Inflammatory macrophage treated with lipopolysaccharide for 4 hours (primary cell): ENCODE data around the gene GPN1.
"Not testable (repeated sequence)": the region's sequence is repeated elsewhere in the genome, so short reads cannot be mapped to it uniquely, and the experiment has no call there.

ENCODE experiments used
- DNase-seq: peaks from one replicate; pipeline ENCODE4 v3.0.0-alpha.2; 2020

Gene GPN1

DNA sequence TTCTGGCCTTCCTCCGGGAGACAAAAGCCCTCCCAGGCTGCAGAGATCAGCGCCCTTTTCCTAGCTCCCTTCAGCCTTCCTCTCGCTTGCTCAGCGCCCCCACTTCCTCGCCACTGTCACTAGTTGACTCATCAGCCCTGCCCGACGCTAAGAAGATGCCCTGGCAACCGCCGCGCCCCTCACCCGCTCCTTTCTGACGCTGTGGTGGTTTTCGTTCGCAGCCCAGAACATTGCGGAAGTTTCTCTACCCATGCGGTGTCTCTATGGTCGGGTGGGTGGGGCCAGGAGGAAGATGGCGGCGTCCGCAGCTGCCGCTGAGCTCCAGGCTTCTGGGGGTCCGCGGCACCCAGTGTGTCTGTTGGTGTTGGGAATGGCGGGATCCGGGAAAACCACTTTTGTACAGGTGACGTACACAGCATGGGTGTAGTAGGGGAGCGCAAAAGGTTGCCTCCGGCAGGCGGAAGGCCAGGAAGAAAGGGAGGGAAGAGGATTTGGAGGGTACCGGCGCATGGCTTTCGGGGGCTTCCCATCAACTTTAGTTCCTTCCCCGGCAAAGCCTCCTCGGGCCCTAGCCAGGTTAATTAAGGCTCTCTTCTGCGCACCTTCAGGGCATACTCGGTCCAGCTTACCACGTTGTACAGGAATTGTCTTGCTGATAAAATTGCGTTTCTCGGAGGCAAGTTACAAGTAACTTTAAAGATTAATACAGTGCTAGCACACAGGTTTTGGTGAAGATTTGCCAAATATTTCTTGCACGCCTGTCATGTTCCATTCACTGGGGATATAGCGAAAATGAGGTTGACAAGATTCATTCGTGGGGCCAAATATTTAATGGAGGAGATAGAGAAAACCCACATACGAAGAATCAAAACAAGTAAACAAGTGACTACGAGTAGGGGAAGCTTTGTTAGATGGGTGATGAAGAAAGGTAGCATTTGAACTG lies at the start of gene GPN1, which contains the start of gene CCDC121:
GPN1 (plus strand) TSS at position 284 of the 943 bp plus-strand sequence; CDS start at position 293, 9 bp downstream.
CCDC121 (minus strand) TSS at position 246 of the 943 bp plus-strand sequence. CDS start 1,213 bp downstream, outside the sequence.
- peak; percentile 95 for DNase-seq

DNA sequence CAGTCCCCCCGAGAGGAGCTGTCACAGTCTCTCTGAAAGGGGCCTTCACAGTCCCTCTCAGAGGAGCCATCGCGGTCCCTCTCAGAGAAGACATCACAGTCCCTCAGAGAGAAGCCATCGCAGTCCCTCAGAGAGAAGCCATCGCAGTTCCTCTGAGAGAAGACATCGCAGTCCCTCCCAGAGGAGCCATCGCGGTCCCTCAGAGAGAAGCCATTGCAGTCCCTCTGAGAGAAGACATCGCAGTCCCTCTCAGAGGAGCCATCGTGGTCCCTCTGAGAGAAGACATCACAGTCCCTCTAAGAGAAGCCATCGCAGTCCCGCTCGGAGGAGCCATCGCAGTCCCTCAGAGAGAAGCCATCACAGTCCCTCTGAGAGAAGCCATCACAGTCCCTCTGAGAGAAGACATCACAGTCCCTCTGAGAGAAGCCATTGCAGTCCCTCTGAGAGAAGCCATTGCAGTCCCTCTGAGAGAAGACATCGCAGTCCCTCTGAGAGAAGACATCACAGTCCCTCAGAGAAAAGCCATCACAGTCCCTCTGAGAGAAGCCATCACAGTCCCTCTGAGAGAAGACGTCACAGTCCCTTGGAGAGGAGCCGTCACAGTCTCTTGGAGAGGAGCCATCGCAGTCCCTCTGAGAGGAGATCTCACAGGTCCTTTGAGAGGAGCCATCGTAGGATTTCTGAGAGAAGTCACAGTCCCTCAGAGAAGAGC lies 47.3 kb upstream of the GPN1 start:
- DNase-seq, result no peak

DNA sequence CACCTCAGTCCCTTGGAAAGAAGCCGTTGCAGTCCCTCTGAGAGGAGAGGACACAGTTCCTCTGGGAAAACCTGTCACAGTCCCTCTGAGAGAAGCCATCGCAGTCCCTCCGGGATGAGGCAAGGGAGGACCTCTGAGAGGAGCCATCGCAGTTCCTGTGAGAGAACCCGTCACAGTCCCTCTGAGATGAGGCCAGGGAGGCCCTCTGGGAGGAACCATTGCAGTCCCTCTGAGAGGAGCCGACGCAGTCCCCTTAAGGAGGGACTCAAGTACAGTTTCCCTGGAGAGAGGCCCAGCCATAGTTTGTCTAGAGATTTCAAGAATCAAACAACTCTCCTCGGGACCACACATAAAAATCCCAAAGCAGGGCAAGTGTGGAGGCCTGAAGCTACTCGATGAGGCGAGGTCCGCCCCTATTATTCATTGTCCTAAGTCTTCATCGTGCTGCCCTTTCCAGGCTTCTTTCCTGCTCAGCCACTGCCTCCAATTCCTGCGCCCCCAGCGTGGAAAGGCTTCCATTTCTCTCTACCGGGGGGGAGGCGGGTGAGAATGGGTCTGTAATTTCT lies 46.6 kb upstream of the GPN1 start:
- no peak for DNase-seq

DNA sequence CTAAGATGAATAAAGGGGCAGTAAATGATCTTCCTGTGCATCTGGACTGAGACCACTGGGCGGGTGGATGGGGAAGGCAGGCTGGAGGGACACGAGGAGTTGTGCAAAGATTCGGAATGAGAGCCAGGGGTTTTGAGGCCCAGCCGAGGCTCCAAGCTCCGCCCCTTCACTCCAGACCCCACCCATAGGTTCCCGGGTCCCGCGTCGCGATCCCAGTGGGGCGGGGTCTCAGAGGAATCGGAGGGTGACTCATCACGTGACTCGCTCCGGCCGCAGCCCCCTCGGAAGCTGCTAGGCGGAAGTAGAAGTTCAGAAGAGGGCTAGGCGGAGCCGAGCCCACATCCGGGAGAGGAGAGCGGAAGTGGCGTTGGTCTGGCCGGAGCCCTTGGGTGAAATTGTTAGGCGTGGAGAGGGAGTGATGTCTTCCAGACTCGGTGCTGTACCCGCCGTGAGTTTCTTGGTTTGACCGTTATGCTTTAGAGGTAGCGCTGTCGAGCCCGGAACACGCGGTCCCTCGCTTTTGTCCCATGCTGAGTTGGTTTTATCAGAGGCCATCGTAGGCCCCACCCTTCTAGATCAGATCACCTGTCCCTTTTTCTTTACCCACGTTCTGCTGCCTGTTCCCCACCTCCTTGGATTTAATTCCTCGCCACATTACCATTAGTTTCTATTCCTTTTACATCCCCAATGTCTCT lies 46.0 kb upstream of the GPN1 start, which contains the start of gene ZNF512:
ZNF512 (plus strand) TSS at position 348 of the 695 bp plus-strand sequence; CDS start at position 419, 71 bp downstream.
- peak; percentile 89 for DNase-seq

DNA sequence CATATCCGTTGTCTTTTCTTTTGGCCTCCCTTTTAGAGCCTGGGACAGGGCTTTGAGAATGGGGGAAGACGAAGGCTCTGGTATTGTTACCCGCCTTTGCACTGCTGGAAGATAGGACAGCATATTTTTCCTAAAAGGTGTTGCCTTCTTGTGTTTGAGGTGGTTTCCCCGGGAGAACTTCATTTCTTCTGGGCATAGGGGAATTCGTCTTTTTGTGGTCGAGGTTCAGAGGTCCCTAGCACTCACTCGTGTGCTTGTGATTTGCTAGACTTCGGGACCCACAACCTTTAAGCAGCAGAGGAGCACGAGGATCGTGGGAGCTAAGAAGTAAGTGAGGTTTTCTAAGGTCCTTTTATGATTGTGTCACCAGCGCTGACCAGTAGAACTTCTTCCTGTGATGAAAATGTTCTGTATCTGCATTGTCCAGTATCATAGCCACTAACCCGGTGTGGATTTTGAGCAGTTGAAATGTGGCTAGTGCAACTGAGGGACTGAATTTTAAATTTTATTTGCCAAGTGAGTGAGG lies 45.4 kb upstream of the GPN1 start:
- peak; percentile 38 for DNase-seq

DNA sequence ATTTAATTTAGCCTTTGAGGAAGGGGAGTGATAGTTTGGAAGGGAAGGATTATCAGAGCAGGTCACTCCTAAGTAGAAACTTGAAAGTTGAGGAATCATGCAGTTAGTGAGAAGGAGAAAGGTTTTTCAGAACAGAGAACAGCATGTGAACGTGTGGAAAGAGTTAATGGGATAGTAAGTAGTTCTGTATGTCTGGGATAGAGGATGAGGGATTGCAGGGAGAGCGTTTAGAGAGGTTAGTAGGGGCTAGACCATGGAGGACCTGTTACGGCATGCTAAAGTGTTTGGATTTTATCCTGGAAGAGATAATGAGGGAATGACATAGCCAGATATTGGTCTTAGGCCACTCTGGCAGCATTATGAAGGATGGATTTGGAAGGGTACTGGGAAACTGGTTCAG lies 44.3 kb upstream of the GPN1 start:
- no peak for DNase-seq

DNA sequence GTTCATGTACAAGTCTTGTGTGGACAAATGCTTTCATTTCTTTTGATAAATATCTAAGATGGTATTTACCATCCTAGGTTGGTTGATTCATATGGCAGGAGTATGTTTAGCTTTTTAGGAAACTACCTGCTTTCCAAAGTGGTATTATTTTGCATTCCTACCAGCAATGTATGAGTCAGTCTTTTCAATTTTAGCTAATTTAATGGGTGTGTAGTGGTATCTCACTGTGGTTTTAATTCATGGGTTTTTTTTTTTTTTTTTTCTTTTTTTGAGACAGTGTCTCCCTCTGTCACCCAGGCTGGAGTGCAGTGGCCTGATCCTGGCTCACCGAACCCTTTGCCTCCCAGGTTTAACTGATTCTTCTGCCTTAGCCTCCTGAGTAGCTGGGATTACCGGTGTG lies 41.8 kb upstream of the GPN1 start:
- DNase-seq, result no peak

DNA sequence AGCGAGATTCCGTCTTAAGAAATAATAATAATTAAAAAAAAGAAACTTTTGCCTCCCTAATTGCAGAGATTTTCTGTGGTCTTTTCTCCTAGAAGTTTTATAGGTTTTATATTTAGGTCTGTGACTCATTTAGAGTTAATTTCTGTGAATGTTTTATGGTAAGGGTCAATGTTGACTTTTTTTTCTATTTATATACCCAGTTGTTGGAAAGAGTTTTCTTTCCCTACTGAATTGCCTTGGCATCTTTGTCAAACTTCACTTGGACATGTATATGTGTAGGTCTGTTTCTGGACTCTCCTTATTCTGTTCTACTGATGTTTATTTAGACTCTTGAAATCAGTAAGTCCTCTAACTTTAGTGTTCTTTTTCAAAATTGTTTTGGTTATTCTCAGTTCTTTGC lies 40.5 kb upstream of the GPN1 start:
- DNase-seq, result no peak

DNA sequence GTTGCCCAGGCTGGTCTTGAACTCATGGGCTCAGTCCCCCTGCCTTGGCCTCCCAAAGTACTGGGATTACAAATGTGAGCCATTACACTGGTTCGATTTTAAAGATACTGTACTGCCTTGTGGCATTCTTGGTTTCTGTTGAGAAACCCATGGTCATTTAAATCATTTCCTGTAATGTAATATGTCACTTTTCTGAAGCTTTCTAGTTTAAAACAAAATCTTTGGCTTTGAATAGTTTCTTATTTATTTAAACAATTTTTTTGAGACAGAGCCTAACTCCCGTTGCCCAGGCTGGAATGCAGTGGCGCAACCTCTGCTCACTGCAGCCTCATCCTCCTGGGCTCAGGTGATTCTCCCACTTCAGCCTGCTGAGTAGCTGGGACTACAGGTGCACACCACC lies 37.1 kb upstream of the GPN1 start:
- DNase-seq, result no peak

DNA sequence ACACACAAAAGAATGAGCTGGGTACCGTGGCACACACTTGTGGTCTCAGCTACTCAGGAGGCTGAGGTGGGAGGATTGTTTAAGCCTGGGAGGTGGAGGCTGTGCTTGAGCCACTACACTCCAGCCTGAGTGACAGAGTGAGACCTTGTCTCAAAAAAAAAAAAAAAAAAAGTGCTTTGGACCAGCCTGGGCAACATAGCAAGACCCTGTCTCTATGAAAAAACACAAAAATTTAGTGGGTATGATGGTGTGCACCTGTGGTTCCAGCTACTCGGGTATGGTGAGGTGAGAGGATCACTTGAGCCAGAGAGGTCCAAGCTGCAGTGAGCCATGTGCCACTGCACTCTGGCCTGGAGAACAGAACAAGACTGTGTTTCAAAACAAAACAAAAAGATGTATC lies 35.6 kb upstream of the GPN1 start:
- DNase-seq, result no peak

DNA sequence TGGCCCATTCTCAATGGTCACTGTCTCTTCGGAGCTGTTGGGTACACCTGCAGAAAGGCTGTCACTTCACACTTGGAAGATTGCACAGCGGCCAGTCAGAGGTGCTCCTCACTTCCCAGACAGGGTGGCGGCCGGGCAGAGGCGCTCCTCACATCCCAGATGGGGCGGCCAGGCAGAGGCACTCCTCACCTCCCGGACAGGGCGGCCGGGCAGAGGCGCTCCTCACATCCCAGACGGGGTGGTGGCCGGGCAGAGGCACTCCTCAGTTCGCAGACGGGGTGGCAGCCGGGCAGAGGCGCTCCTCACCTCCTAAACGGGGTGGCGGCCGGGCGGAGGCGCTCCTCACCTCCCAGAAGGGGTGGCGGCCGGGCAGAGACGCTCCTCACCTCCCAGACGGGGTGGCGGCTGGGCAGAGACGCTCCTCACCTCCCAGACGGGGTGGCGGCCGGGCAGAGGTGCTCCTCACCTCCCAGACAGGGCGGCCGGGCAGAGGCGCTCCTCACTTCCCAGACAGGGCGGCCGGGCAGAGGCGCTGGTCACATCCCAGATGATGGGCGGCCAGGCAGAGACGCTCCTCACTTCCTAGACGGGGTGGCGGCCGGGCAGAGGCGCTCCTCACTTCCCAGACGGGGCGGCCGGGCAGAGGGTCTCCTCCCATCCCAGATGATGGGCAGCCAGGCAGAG lies 34.7 kb upstream of the GPN1 start:
- not testable (repeated sequence) for DNase-seq

DNA sequence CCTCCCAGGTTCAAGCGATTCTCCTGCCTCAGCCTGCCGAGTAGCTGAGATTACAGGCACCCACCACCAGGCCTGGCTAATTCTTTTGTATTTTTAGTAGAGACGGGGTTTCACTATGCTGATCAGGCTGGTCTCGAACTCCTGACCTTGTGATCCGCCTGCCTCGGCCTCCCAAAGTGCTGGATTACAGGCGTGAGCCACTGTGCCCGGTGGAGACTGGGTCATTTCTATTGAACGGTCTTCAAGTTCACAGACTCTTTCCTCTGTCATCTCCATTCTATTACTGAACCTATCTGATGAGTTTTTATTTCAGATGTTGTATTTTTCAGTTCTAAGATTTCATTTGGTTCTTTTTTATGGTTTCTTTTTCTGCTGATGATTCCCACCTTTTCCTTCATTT lies 33.4 kb upstream of the GPN1 start:
- DNase-seq, result not testable (repeated sequence)

DNA sequence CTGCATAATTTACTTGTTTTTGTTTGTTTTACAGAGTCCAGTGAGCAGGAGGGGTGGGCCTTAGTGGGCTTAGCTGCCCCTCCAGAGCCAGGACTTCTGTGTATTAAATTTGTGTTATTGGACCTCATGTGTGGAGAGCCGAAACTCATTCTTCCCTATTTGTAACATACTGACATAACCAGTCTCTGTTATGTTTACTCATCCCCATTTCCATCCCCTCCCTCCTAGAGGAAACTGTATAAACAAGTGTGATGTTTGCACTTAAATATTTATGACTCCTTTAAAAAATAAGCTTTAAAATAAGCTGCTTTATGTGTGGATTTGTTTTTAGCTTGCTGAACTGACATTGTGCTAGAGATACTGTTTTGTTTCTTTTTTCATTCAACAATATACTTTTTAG lies 32.2 kb upstream of the GPN1 start:
- DNase-seq, result no peak

DNA sequence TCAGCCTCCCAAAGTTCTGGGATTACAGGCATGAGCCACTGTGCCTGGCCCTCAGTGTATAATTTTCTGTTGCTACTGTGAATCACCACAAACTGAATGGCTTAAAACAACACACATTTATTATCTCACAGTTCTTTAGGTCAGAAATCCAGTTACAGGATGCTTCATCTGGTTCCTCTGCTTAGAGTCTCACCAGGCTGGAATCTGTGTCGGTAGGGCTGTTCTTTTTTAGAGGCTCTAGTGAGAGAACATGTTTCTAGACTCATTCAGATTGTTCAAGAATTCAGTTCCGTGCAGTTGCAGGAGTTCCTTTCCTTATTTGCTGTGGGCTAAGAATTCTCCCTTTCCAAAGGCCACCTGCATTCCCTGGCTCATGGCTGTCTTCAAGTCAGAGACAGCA lies 22.2 kb upstream of the GPN1 start:
- DNase-seq, result no peak

DNA sequence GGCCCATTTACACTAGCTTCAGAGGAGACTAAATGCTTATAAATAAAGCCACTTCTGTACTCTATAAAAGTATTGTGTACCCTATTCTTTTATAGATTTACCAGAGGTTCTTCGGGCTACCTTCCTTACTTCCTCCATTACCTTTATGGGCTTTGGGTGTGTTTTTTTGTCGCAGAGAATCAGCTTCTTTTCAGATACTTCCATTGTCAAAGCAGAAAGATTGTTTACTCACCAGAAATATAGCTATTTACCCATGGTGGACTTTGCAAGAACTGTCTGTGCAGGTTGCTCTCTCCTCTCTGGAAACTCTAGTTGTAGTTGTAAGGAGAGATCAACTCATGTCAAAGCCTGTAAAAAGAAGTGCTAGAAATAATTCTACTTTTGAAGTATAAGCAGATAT lies 14.9 kb upstream of the GPN1 start:
- DNase-seq, result no peak

DNA sequence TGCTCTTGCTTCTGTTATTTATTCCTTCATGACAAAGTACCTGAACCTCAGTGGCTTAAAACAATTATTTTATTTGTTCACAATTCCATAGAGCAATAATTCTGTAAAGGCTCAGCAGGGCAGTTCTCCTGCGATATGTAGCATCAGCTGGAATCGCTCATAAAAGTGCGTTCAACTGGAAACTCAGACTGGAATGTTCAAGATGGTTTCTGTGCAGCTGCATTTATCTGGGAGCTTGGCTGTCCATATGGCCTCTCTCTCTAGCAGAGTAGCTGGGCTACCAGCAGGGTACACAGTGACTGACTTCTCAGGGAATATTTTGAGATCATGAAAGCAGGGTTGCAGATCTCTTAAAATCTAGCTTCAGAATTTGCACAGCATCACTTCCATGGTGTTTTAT lies 13.5 kb upstream of the GPN1 start:
- DNase-seq, result no peak

DNA sequence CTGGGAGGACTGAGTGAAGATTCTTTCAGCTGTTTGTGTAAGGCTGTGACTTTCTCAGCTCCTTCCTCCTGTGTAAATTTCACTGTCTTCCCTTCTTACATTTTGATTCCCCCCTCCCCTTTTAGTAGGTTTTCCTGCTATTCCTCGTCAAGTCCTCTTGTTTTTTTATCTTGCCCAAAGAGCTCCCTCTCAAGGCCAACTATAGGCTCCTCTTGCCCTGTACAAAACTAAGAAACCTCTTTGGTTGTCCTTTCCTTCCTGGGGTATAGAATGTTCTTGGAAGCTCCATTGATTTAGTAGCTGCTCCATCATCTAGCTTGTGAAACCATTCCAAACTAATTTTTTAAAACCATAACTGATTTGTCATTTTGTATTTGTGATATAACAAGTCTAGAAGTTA lies 7.3 kb upstream of the GPN1 start:
- DNase-seq, result no peak

DNA sequence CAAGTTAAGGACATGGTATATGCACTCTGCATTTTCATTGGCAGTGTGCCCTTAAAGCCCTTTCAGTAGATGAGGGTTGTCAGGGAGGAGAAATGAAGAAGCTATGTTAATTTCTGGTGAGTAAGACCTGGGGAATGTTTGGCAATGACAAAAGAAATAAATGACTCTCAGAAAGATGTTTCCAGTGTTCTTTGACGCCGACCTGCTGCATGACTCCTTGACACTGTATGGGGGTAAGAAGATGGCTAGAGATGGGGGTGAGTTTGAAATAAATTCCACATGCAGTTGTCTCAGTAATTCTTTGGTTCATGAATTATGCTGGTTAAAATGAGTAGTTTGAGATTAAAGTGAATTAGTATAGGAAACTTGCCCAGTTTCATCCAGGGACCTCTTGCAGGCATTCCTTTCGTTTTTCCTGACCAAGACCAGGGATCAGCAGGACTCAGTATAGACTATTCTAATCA lies 5.9 kb upstream of the GPN1 start:
- no peak for DNase-seq

DNA sequence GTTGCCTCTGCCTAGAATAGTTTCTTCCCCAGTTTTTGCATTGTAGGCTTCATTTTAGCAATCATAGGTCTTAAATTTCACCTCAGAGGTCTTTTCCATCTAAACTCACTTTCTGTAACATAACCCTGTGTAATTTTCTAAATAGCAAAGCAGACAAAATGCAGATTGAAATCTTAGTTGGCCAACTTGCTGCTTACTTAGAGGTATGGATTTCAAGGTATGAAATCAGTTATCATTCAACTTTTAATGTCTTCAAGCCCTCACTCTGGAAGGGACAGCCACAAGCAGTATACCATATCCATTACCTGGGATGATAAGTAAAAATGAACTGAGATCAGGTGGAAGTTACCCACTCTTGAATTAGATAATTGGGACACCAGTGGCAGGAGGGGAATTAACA lies 3.9 kb upstream of the GPN1 start:
- no peak for DNase-seq

DNA sequence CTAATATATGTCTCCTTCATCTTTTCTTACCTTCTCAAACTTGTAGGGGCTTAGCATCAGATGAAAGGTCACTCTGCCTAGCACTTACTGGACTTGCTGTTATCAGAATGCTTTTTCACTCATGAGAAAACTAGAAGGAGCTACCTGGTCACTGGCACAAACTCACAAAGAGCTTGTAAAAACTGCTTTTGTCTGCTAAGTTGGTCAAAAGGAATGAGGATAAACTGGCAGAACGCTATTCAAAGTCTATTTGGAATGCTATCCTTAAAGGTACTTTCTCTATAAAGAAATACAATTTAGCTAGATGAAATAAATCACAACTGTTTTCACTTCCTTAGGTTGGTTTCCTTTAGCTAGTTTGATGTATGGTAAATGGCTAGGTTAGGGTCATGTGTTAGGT lies 2.5 kb upstream of the GPN1 start:
- DNase-seq, result not testable (repeated sequence)

DNA sequence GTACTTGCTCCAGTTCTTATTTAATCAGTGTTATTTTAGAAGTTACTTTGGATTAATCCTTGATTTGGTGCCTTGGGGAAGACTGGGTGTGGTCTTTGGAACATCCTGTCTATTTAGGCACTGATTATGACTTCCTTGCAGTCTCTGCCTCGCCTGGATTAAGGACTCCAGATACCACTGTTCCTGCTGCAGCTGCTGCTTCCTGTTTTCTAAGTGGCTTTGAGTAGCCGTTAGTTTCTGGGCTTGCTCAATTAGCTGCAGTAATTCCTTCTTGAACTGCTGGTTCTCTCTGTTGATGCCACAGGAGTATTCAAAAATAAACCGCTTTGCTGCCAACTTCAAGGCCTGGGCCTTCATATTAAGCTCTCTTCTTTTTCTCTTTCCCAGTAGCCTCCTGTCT lies 1.9 kb upstream of the GPN1 start:
- DNase-seq, result peak; percentile 36
